GM12872 (cell line): ENCODE results near the gene ARID1B.

Experiments used
- TF ChIP-seq, protein P1 (sequence below): IDR thresholded peaks from 3 replicates; pipeline ENCODE4 v1.5.1; 2011; ENCODE audit warnings: low read depth, mild to moderate bottlenecking, low read length, moderate library complexity; ENCODE audit not compliant: insufficient read depth

Gene ARID1B

GRCh38 chr6:157139054-157139708 is 362.0 kb downstream of the ARID1B start:
- TF ChIP-seq, protein P1, sequence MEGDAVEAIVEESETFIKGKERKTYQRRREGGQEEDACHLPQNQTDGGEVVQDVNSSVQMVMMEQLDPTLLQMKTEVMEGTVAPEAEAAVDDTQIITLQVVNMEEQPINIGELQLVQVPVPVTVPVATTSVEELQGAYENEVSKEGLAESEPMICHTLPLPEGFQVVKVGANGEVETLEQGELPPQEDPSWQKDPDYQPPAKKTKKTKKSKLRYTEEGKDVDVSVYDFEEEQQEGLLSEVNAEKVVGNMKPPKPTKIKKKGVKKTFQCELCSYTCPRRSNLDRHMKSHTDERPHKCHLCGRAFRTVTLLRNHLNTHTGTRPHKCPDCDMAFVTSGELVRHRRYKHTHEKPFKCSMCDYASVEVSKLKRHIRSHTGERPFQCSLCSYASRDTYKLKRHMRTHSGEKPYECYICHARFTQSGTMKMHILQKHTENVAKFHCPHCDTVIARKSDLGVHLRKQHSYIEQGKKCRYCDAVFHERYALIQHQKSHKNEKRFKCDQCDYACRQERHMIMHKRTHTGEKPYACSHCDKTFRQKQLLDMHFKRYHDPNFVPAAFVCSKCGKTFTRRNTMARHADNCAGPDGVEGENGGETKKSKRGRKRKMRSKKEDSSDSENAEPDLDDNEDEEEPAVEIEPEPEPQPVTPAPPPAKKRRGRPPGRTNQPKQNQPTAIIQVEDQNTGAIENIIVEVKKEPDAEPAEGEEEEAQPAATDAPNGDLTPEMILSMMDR: peak; percentile 35; the same call in 2 of the 3 replicates

- TF ChIP-seq, protein P1: no peak
Observed at GRCh38 chr6:157143171-157143889, 366.2 kb downstream of the ARID1B start.

DNA sequence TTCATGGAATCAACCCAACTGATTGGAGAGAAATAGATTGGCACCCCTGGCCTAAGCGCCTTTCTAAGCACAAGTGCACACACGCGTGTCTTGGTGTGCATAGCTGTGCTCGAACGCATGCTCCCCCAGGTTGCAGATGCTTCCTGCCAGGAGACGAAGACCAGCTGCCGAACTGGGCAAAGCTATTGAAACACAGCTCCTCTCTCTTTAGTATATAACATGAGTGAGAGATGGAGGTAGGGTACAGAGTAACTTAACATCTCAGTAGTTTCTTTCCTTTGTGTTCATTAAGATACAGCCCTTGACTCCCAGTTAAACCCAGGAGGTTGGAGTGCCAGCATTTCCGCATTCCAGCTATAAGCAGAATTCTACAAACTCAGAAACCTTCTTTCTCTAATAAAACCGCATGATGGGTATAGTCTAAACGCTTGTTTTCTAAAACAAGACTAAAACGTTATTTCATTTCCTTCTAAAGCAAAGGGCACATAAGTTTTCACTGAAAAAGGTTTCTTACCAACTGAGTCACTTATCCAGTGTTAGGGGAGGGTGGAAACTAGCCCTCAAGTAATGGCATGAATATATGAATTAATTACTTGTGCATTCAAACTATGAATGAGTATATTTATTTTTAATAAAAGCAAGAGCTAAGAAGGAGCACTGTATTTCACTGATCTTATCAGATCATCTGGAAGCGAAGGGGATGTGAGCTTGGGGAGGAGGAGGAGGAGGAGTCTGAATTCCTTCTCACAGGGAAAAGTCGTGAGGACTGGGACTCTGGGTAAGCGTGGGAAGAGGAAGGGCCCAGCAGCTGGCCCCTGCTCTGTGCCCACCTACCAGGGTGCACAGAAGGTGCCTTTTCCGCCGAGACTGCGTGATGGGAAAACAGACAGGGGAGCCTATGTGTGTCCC is 367.0 kb downstream of the ARID1B start:
- TF ChIP-seq, protein P1: no peak

DNA sequence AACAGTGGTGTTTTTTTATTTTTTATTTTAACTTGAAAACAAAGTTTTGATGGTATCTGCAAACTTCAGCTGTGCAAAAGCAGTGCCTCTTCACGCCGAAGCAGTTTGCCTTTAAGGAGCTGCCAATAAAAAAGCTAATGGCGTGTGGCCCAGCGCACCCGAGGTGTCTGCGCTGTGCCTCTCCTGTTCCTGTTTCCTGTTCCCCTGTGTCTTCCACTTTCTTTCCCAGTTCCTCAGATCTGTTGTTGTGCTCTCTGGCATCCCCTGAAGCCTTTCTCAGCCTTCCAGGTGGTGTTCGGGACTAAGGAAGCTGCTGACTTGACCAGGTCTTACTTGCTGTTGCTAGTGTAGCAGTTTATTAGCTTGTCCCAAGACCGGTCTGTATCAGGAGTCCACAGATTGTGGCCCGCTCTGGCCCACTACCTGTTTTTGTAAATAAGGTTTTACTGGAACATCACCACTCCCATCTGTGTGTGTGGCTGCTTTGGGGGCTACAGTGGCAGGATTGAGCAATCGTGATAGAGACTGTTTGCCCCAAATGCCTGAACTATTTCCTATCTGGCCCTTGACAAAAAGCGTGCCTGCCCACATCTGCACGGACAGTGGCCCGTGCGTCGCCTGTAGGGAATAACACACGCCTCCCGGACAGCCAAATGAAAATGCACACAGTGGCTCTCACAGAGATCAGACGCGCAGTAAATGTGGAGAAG is 367.8 kb downstream of the ARID1B start:
- TF ChIP-seq, protein P1: no peak

DNA sequence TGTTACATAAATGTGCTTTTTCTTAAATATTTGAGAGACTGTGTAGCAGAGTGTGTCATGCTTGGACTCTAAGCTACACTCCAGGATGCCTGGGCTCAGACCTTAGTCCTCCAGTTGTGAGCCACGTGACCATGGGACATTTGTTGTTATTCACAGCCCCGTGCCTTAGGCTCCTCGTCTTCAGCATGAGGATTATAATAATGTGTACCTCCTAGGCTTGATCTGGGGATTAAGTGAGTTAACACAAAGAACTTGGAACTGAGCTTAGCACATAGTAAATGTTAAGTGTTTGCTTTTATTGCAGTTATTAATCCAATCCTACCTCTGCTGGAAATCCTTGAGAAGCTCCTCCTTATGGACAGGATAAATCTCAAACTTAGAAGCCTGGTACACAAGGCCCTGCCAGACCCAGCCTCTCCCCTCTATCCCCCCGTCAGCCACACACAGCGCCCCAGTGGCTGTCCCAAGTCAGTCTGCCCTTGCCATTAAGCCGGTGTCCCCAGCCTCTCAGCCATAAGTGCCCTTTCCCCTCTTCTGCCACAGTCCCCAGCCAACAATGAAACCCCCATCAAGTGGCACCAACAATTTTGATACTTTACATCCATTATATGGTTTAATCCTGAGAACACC is 368.6 kb downstream of the ARID1B start:
- TF ChIP-seq, protein P1: no peak

GRCh38 chr6:157148391-157149323 is 371.5 kb downstream of the ARID1B start:
- TF ChIP-seq, protein P1: no peak
